Ishikawa (cell line): Measurements from ENCODE around the gene SIMC1.

ENCODE experiments used
- CEBPB ChIP-seq: IDR thresholded peaks from 2 replicates; pipeline ENCODE4 v1.6.1; 2012
- CREB1 ChIP-seq: IDR thresholded peaks from 2 replicates; pipeline ENCODE4 v1.6.1; 2012; ENCODE audit warnings: low read depth
- RAD21 ChIP-seq: IDR thresholded peaks from 2 replicates; pipeline ENCODE4 v1.6.1; 2012; ENCODE audit warnings: low read depth
- TEAD4 ChIP-seq: IDR thresholded peaks from 2 replicates; pipeline ENCODE4 v1.6.1; 2012

GRCh38 chr5:176361437-176362232, 123.4 kb downstream of the SIMC1 start, which contains the start of gene KIAA1191:
- TF ChIP-seq CREB1 = no peak
- TF ChIP-seq CEBPB = no peak
- TF ChIP-seq TEAD4 = 0 out of 2 replicates have a peak, but pooled peaks have one; percentile 8
- TF ChIP-seq RAD21 = peak; percentile 24; the same call in 1 of the 2 replicates
